Right cardiac atrium (tissue), 5 donors: ENCODE data around the gene HTRA2. TPM values are rescaled to one million over a fixed set of nuclear protein-coding genes. Genes with fewer than 3 reads are reported as not detected.

Experiments used
- ATAC-seq, 2 donors: fragments of 200-7000 bp; cut with Tn5 transposase; one replicate each; pipeline versions ENCODE4 v1.8.0 to v1.9.1; 2020; ENCODE audit warnings: moderate library complexity in 2 of 2, mild to moderate bottlenecking in 1 of 2
- DNase-seq, 3 donors: peaks; one replicate each; pipeline ENCODE4 v3.0.0-alpha.2; 2020
- H3K27ac ChIP-seq: one replicate; pipeline ENCODE4 v1.5.1; 2013; ENCODE audit warnings: mild to moderate bottlenecking, low read length, control low read depth, moderate library complexity
- H3K27me3 ChIP-seq: one replicate; pipeline ENCODE4 v1.6.1; 2013; ENCODE audit not compliant: control insufficient read depth, insufficient read depth
- H3K4me1 ChIP-seq: one replicate; pipeline ENCODE4 v1.6.1; 2013; ENCODE audit warnings: low read length; ENCODE audit not compliant: control insufficient read depth, insufficient read depth
- H3K4me3 ChIP-seq: one replicate; pipeline ENCODE4 v1.5.1; 2013; ENCODE audit warnings: low read length, control low read depth
- H3K9me3 ChIP-seq: one replicate; pipeline ENCODE4 v1.6.1; 2013; ENCODE audit warnings: low read length; ENCODE audit not compliant: control insufficient read depth
- WGBS: extraction: QIAGEN DNeasy Blood & Tissue Kit; methylation state at CpG from one replicate; pipeline ENCODE4 v1.1.7; 2013; 5-methylcytosine and 5-hydroxymethylcytosine counted together
- intact Hi-C, 4 donors: fragments of 100-400 bp; cut with DNase I; formaldehyde crosslinking; loops; one replicate each; pipeline versions ENCODE4 v1.11.0 to v1.14.0; 2022 to 2023
- polyA plus RNA-seq: library from polyadenylated mRNA; stranded (reverse); fragments of 200-250 nt; gene quantifications from one replicate; pipeline ENCODE4 v1.2.3, GENCODE V29; 2013
- total RNA-seq, 4 donors: library from RNA; stranded (reverse); fragmentation: NEBNext Ultra II Directional; extraction: Animal tissue kit (Norgen Biotek cat#: 25700); gene quantifications; one replicate each; pipeline ENCODE4 v1.2.1, GENCODE V29; 2021
- donor health status: healthy with polysubstance abuse.
- donor health status: DM: no; HTN: yes; CAD: no.
- donor health status: DM: no; HTN: no; CAD: no.
- donor health status: DM: no; HTN: yes; CAD: no; lungs with severe emphysema.
- donor health status: DM: yes; HTN: yes; CAD: no.

HTRA2 gene
- total and polyA plus RNA-seq, 5 donors, result 26.3 to 31.2 (median 28.2) TPM

DNA sequence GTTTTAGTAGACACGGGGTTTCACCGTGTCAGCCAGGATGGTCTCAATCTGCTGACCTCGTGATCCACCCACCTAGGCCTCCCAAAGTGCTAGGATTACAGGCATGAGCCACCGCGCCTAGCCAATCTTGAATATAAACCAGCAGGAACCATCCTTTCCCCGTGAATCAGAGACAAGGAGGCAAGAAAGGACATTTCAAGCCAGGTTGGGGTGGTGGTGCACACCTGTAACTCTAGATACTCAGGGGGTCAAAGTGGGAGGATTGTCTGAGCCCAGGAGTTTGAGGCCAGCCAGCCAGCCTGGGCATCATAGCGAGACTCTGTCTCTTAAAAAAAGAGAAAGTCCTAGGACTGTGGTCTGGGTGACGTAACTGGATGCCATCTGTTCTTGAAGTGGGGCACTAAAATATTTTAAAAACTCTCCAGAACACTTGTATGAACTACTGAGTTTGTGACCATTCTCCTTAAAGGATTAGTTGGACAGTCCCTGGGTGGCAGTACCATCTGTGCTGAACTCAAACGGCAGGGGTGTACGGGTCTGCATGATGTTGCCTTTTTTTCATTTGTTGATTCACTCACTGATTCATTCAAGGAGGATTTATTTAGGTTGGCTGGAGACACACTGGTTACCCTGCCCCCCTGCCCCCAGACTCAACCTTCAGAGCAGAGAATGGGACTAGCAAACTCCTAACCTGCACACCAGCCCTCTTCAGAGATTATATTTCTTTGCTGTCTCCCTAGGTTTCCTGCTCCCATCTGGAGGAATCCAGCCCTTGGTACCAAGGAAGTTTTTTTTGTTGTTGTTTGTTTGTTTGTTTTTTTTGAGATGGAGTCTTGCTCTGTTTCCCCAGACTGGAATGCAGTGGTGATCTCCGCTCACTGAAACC is 18.4 kb upstream of the HTRA2 start:
- ATAC-seq (no peak), DNase-seq (peak in 1 of 3 donors; percentile 9)
- Histone ChIP-seq H3K4me3 (no peak overlapping the region), H3K4me1 (peaks cover 9% of the 10 kb centered on the region), H3K27me3 (no peaks in the 10 kb centered on the region), H3K9me3 (no peaks in the 10 kb centered on the region), H3K27ac (no peak overlapping the region)
- intact Hi-C loops, result no loop called here
- 34% methylated on average over 11 of the region's 11 CpGs for WGBS

DNA sequence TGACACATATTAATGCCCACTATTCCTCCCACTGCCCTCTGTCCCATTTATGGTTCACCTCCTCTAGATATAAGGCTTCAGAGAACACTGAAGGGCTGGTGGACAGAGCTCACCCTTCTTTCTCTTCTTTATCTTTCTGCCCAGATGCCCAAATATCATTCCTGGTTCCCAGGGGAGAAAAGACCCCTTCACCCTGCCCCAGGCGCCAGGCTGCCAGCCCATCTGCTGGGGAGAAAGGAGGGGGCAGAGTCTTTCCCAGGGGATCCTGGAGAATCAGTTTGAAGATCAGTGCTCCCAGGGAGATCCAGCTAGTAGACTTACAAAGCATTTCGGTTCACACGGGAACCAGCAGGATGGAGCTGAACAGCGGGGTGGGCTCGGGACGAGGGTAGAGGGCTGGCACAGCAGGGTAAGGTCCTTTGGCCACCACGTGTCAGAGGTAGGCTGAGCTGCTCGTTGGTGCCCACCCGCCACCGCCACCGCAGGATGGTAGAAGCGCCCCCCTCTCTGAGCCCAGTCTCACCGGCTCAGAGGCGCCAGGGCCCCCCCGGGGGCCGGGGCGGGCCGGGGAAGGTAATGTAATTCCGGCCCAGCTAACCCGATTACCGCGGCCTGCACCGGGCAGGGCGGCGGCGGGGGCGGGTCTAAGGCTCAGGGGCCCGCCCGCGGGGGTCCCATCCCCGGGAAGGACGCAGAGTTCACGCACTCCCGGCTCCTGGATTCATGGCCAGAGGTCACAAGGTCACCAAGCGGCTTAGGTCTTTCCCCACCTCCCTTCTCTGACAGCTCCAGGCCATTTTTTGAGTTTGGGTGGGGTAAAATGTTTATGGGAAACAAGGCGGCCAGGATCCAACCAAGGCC is 16.8 kb upstream of the HTRA2 start:
- Histone ChIP-seq H3K4me3 (no peak overlapping the region), H3K27ac (no peak overlapping the region), H3K27me3 (no peaks in the 10 kb centered on the region), H3K9me3 (no peaks in the 10 kb centered on the region), H3K4me1 (peaks cover 4% of the 10 kb centered on the region)
- DNase-seq, result peak in 1 of 3 donors; percentile 23
- intact Hi-C loops, result no loop called here
- ATAC-seq, result no peak
- 8% methylated on average over 36 of the region's 36 CpGs for WGBS

DNA sequence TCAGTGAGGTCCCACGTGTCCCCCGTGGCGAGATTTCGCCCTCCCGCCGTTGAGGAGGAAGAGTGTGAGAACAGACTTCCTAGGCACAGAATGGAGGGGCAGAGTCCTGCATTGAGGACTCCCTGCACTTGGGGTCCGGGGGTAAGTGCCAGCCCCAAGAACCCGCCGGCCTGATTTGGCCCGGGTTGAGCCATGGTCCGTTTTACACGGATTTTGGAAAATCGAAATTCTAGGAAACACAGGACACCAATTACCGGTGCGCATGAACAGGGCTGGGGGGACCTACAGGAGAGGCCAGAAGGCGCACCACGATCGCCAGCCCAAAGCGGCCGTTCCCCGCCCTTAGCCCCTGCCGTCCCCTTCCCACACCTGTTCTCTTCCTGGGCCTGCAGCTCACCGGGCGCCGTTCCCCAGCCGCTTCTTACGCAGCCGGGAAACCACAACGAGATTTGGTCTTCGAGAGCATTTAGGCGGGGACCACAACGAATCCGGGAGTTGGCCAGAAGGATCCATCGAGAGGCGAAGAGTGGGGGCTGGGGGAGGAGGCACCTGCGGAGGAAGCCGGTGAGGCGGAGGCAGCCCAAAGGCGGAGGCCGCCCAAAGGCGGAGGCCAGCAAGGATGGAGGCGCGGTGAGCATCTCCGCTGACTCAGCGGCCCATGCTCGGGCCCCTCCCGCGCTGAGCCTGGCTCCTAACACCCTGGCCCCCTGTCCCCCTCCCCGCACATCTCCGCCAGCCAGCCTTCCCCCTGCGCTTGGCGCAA is 15.9 kb upstream of the HTRA2 start:
- H3K4me3 ChIP-seq, result no peak overlapping the region
- H3K9me3 ChIP-seq, result no peaks in the 10 kb centered on the region
- WGBS, result 5% methylated on average over 52 of the region's 52 CpGs
- no peaks in the 10 kb centered on the region for H3K27me3 ChIP-seq
- DNase-seq (peak in 1 of 3 donors; percentile 36), ATAC-seq (no peak)
- peaks cover 2% of the 10 kb centered on the region for H3K4me1 ChIP-seq
- no peak overlapping the region for H3K27ac ChIP-seq
- intact Hi-C loops, result no loop called here

DNA sequence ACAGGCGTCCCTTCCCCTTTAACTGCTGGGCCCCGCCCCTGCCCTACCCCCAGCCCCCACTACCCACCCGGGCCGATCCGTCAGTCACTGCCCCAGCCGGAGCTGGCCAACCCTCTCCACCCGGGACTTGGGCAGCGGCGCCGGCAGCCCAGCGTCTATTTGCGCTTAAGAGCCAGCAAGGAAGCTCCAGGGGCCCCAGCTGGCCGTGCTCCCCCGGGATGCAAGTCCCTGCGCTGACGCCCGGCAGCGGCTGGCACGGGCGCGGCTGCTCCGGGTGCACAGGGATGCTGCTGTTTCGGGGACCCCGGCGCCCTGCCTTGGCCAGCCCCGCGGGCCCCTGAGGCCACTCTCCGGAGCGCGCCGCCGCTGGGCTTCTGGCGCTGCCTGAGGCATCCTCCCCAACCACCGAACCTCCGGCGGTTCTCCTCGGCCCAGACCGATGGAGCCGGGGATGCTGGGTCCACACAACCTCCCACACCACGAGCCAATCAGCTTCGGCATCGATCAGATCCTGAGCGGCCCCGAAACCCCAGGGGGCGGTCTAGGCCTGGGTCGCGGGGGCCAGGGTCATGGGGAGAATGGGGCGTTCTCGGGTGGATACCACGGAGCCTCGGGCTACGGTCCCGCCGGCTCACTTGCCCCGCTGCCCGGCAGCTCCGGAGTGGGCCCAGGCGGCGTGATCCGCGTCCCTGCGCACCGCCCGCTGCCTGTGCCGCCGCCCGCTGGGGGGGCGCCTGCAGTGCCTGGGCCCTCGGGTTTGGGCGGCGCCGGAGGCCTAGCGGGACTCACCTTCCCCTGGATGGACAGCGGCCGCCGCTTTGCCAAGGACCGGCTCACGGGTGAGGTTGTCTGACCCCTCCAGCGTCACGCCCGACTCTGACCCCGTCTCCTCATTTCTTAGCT is 15.1 kb upstream of the HTRA2 start, which contains the start of gene TLX2:
Gene TLX2, plus strand, starts transcription at position 83 of the 903 bp plus-strand sequence. Its CDS starts 357 bp downstream, at position 440.
- no peak within 1 kb of the TSS for H3K27ac ChIP-seq
- H3K4me3 ChIP-seq, result no peak within 1 kb of the TSS
- intact Hi-C loops, result no loop called here
- DNase-seq (peak in 1 of 3 donors; percentile 44), ATAC-seq (no peak)
- H3K27me3 ChIP-seq, result no peaks in the 10 kb centered on the region
- H3K9me3 ChIP-seq, result no peaks in the 10 kb centered on the region
- peaks cover 2% of the 10 kb centered on the region for H3K4me1 ChIP-seq
- 4% methylated on average over 82 of the region's 82 CpGs for WGBS

DNA sequence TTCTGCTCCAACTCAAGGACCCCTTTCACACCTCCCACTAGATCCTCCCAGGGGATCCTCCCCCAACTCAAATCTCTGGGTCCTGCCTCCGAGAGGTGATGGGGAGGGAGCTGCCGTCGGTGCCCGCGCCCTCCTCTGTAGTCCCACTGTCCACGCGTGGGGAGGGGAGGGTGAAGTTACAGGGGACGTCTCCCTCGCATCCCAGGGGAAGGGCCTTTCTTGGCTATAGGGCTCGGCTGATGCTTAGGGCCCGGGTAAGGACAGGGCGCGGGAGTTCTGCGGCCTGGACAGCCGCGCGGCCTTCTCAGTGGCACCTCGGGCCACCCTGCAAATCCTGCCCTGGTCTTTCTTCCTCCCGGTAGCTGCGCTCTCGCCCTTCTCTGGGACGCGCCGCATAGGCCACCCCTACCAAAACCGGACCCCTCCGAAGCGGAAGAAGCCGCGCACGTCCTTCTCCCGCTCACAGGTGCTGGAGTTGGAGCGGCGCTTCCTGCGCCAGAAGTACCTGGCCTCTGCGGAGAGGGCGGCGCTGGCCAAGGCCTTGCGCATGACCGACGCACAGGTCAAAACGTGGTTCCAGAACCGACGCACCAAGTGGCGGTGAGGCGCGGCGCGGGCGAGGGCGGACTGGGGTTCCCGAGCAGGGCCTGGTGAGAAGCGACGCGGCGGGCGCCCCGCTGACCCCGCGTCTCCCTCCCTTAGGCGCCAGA is 14.3 kb upstream of the HTRA2 start:
- Histone ChIP-seq H3K4me1 (peaks cover 2% of the 10 kb centered on the region), H3K9me3 (no peaks in the 10 kb centered on the region), H3K27me3 (no peaks in the 10 kb centered on the region), H3K27ac (no peak overlapping the region), H3K4me3 (peak overlapping the region; percentile 12)
- ATAC-seq (peak in 1 of 2 donors; percentile 15), DNase-seq (peak in 1 of 3 donors; percentile 25)
- intact Hi-C loops, result no loop called here
- WGBS, result 5% methylated on average over 60 of the region's 60 CpGs

DNA sequence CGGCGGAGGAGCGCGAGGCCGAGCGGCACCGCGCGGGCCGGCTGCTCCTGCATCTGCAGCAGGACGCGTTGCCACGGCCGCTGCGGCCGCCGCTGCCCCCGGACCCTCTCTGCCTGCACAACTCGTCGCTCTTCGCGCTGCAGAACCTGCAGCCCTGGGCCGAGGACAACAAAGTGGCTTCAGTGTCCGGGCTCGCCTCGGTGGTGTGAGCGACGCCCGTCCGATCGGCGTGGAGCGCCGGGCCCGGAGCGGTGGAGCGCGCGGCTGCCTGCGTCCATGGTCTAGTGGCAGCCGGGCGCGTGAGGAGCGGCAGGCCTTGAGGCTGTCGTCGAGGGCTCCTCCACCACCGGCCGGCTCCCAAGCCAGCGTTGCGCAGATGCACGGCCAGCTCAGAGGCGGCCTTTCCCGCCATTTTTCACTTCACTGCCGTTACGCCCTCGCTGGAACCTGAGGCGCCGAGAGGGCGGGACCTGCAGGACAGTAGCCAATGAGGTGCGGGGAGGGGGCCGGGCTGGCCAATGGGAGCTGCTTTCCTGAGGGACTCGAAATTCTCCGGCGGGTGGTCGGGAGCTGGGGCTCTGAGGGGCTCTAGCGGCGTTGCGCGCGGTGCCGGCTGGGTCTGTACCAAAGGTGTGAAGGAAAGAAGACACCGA is 13.6 kb upstream of the HTRA2 start:
- WGBS, result 2% methylated on average over 72 of the region's 72 CpGs
- H3K27me3 ChIP-seq, result no peaks in the 10 kb centered on the region
- peaks cover 2% of the 10 kb centered on the region for H3K4me1 ChIP-seq
- ATAC-seq (peak; percentile 80 to 84), DNase-seq (peak; percentile 69 to 89 (median 86))
- H3K27ac ChIP-seq, result no peak overlapping the region
- intact Hi-C loops, result no loop called here
- H3K9me3 ChIP-seq, result no peaks in the 10 kb centered on the region
- peak overlapping the region; percentile 12 for H3K4me3 ChIP-seq

DNA sequence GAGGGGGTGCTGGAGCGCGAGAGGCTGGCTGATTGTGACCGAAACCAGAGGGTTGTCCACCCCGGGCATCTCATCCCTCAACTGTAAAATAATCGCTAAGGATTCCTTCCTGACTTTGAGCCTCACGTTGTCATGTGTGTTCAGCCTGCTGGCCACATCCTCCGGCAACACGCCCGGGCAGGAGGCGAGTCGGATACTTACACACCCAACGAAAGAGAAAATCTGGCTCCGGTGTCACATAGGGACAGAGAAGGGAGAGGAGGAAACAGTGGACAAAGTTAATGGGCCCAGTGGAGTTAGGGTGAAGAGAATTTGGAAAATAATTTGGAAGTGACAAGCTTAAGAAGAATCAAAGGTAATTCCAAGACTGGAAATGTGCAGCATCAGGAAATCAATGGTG is 13.1 kb upstream of the HTRA2 start:
- Histone ChIP-seq H3K27ac (no peak overlapping the region), H3K9me3 (no peaks in the 10 kb centered on the region), H3K4me1 (peaks cover 2% of the 10 kb centered on the region), H3K4me3 (no peak overlapping the region), H3K27me3 (no peaks in the 10 kb centered on the region)
- intact Hi-C loops, result no loop called here
- ATAC-seq, result no peak
- DNase-seq, result no peak
- 65% methylated on average over 13 of the region's 13 CpGs for WGBS

DNA sequence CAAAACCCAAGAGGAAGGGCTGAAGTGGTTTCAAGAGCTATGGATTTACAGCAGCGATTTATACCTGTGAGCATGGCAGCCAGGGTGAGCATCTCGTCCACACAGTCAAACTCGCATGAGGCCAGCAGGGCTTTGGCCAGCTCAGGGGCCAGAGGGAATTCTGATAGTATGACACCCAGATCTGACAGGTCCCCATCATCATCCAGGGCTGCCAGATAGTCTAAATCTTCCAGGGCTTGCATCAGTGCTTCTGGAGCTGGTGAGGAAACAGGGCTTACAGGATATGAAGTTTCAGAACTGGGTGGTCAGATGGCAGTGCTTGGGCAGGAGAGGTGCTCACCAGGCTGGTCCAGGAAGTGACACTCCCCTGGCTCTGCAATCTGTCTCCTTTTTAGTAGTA is 7.2 kb upstream of the HTRA2 start:
- H3K4me1 ChIP-seq, result no peaks in the 10 kb centered on the region
- no peak overlapping the region for H3K27ac ChIP-seq
- H3K9me3 ChIP-seq, result no peaks in the 10 kb centered on the region
- ATAC-seq (no peak), DNase-seq (no peak)
- H3K4me3 ChIP-seq, result no peak overlapping the region
- WGBS, result 72% methylated on average over 3 of the region's 3 CpGs
- no peaks in the 10 kb centered on the region for H3K27me3 ChIP-seq
- intact Hi-C loops, result no loop called here

DNA sequence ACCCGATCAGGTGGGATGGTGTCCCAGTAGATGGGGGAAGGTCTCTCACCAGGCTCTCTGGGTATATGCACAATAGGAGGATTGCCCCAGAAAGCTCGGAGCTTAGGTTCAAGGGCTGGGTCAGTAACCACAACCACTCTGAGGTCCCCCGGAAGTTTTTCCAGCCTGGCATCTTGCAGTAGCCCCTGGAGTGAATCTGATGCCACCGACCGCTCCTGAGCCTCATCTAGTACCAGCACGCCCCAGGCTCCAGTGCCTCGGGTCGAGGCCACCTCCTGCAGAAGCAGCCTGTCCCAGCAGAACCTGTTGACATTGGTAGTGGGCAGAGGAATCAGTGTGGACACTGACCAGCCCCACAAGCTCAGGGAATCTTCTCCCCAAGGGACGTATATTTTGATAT is 5.7 kb upstream of the HTRA2 start:
- WGBS, result 86% methylated on average over 9 of the region's 9 CpGs
- H3K4me1 ChIP-seq, result no peaks in the 10 kb centered on the region
- intact Hi-C loops, result no loop called here
- H3K27ac ChIP-seq, result no peak overlapping the region
- H3K9me3 ChIP-seq, result no peaks in the 10 kb centered on the region
- no peak overlapping the region for H3K4me3 ChIP-seq
- ATAC-seq, result no peak
- H3K27me3 ChIP-seq, result no peaks in the 10 kb centered on the region
- DNase-seq, result no peak
